Caco-2 (cell line): Measurements from ENCODE around the gene ENPP4. TPM values are rescaled to one million over a fixed set of nuclear protein-coding genes. Genes with fewer than 3 reads are reported as not detected.
A peak's percentile ranks its signal among the peaks of the same experiment; 100 is the strongest.
"Not testable (repeated sequence)": the region's sequence is repeated elsewhere in the genome, so short reads cannot be mapped to it uniquely, and the experiment has no call there.

ENCODE experiments used
- BruUV-seq: library from RNA; stranded (reverse); fragments of 400-500 nt; replicated peaks from 2 replicates; lab custom pipeline; 2021; lab: Mats Ljungman, UMichigan
- CTCF ChIA-PET: fragments of 300-600 bp; sonication (Branson Sonifier 250); formaldehyde crosslinking; loops from one replicate; lab custom pipeline; 2022; ENCODE audit warnings: antibody characterized with exemption; lab: Charles Lee
- POLR2A ChIA-PET: fragments of 300-600 bp; sonication (Branson Sonifier 250); formaldehyde crosslinking; loops from one replicate; lab custom pipeline; 2022; ENCODE audit warnings: antibody characterized with exemption; lab: Charles Lee
- DNase-seq, 2 experiments: peaks; one replicate each; pipeline versions ENCODE4 v3.0.0 to v3.0.0-alpha.2; 2020 to 2022
- H3K27me3 ChIP-seq: replicated peaks from 2 replicates; pipeline ENCODE4 v1.6.0; 2011; ENCODE audit warnings: low read length; ENCODE audit not compliant: control insufficient read depth, insufficient read depth
- H3K36me3 ChIP-seq: 2 replicates; pipeline ENCODE4 v1.5.1; 2011; ENCODE audit warnings: low read length; ENCODE audit not compliant: control insufficient read depth, insufficient read depth
- H3K4me1 ChIP-seq: fragments of 250-450 bp; sonication (Bioruptor Pico); 2 replicates; pipeline ENCODE4 v1.5.1; 2020; ENCODE audit warnings: mild to moderate bottlenecking
- H3K4me3 ChIP-seq: 2 replicates; pipeline ENCODE4 v1.5.1; 2011; ENCODE audit warnings: low read depth, mild to moderate bottlenecking, control low read depth, low read length
- H3K9me3 ChIP-seq: fragments of 250-450 bp; sonication (Bioruptor Pico); 2 replicates; pipeline ENCODE4 v1.5.1; 2020; ENCODE audit warnings: mild to moderate bottlenecking, moderate library complexity
- H3K27ac Mint-ChIP-seq: one replicate; pipeline ENCODE4 v1.8.0; 2022; ENCODE audit warnings: mixed read lengths; ENCODE audit not compliant: unreplicated experiment
- H3K27me3 Mint-ChIP-seq: one replicate; pipeline ENCODE4 v1.8.0; 2022; ENCODE audit warnings: mixed read lengths; ENCODE audit not compliant: insufficient read depth, unreplicated experiment
- H3K36me3 Mint-ChIP-seq: one replicate; pipeline ENCODE4 v1.8.0; 2022; ENCODE audit warnings: mild to moderate bottlenecking, mixed read lengths; ENCODE audit not compliant: insufficient read depth, unreplicated experiment
- H3K4me1 Mint-ChIP-seq: one replicate; pipeline ENCODE4 v1.8.0; 2022; ENCODE audit warnings: low read depth, mixed read lengths; ENCODE audit not compliant: unreplicated experiment
- H3K4me3 Mint-ChIP-seq: one replicate; pipeline ENCODE4 v1.8.0; 2022; ENCODE audit warnings: mild to moderate bottlenecking, moderate library complexity, mixed read lengths; ENCODE audit not compliant: unreplicated experiment
- H3K9me3 Mint-ChIP-seq: one replicate; pipeline ENCODE4 v1.8.0; 2022; ENCODE audit warnings: mixed read lengths; ENCODE audit not compliant: unreplicated experiment
- CTCF ChIP-seq, 2 experiments: fragments of 200-600 bp in 1 of 2; IDR thresholded peaks; 1 replicate in 1 of 2; 2 replicates in 1 of 2; pipeline versions ENCODE4 v1.5.1 to v1.8.0; 2011 to 2022; ENCODE audit warnings: antibody characterized with exemption in 1 of 2, control low read depth in 1 of 2, inconsistent platforms in 1 of 2, low read depth in 1 of 2, low read length in 1 of 2, mild to moderate bottlenecking in 1 of 2, moderate library complexity in 1 of 2; ENCODE audit not compliant: insufficient read depth in 1 of 2, severe bottlenecking in 1 of 2, unreplicated experiment in 1 of 2
- intact Hi-C: fragments of 100-400 bp; cut with micrococcal nuclease; formaldehyde crosslinking; loops from one replicate; pipeline ENCODE4 v1.10.0; 2022; ENCODE audit not compliant: unreplicated experiment
- total RNA-seq: library from RNA; stranded (reverse); gene quantifications from 2 replicates; pipeline ENCODE4 v1.2.3, GENCODE V29; 2022

Gene ENPP4
- total RNA-seq, 1 experiment from 2014 or later: 2.7 TPM

GRCh38 chr6:46128476-46128875 is 1.3 kb upstream of the ENPP4 start:
- Histone ChIP-seq H3K4me3 (no peak overlapping the region), H3K36me3 (no peaks in the 10 kb centered on the region), H3K9me3 (no peaks in the 10 kb centered on the region), H3K27me3 (no peaks in the 10 kb centered on the region; the same call in 1 of the 2 replicates), H3K4me1 (no peaks in the 10 kb centered on the region)
- POLR2A ChIA-PET: no interaction called here
- Mint-ChIP-seq H3K4me3 (no peak overlapping the region), H3K36me3 (no peaks in the 10 kb centered on the region), H3K27ac (no peak overlapping the region), H3K4me1 (no peaks in the 10 kb centered on the region), H3K9me3 (no peaks in the 10 kb centered on the region), H3K27me3 (peaks cover 4% of the 10 kb centered on the region)
- DNase-seq: no peak
- TF ChIP-seq CTCF (IDR thresholded peaks at IDR 0.05; ENCODE audit: insufficient read depth in 1 of 2, low read depth in 1 of 2, low read length in 1 of 2, severe bottlenecking in 1 of 2, unreplicated experiment in 1 of 2): no peak
- no TSS peak for BruUV-seq
- intact Hi-C loops: no loop called here
- CTCF ChIA-PET: no interaction called here

GRCh38 chr6:46129291-46129628 is 529 bp upstream of the ENPP4 start:
- intact Hi-C loops: loop anchor here (1.0 kb wide), 1 partner anchor 42 kb away; no protein-coding TSS in a partner anchor
- H3K4me3 Mint-ChIP-seq: peak overlapping the region; percentile 89
- no peaks in the 10 kb centered on the region for H3K9me3 Mint-ChIP-seq
- ChIA-PET CTCF (interaction anchor here (1.0 kb wide), 1 partner anchor 79 kb away, joined by 4 read pairs; no protein-coding TSS in a partner anchor), POLR2A (no interaction called here)
- Histone ChIP-seq H3K27me3 (no peaks in the 10 kb centered on the region; the same call in 1 of the 2 replicates), H3K4me1 (no peaks in the 10 kb centered on the region), H3K36me3 (no peaks in the 10 kb centered on the region), H3K4me3 (peak overlapping the region; percentile 61), H3K9me3 (no peaks in the 10 kb centered on the region)
- TF ChIP-seq CTCF (IDR thresholded peaks at IDR 0.05; ENCODE audit: insufficient read depth in 1 of 2, low read depth in 1 of 2, low read length in 1 of 2, severe bottlenecking in 1 of 2, unreplicated experiment in 1 of 2): no peak
- no peaks in the 10 kb centered on the region for H3K4me1 Mint-ChIP-seq
- H3K27me3 Mint-ChIP-seq: peaks cover 4% of the 10 kb centered on the region
- BruUV-seq: no TSS peak
- no peaks in the 10 kb centered on the region for H3K36me3 Mint-ChIP-seq
- peak overlapping the region; percentile 41 for H3K27ac Mint-ChIP-seq
- no peak for DNase-seq

GRCh38 chr6:46130666-46131065 is 877 bp downstream of the ENPP4 start:
- Mint-ChIP-seq H3K4me1 (no peaks in the 10 kb centered on the region), H3K27ac (no peak overlapping the region)

GRCh38 chr6:46131291-46131690 is 1.5 kb downstream of the ENPP4 start:
- BruUV-seq, H3K4me1 Mint-ChIP-seq, H3K36me3 Mint-ChIP-seq, H3K27me3 Mint-ChIP-seq, H3K4me1 ChIP-seq, H3K9me3 Mint-ChIP-seq, H3K27ac Mint-ChIP-seq, H3K36me3 ChIP-seq, H3K4me3 Mint-ChIP-seq, H3K4me3 ChIP-seq, DNase-seq, intact Hi-C loops, H3K9me3 ChIP-seq, CTCF ChIA-PET, POLR2A ChIA-PET, H3K27me3 ChIP-seq: not testable (repeated sequence)

More at GRCh38 chr6:46130666-46131065, 877 bp downstream of the ENPP4 start:
- CTCF ChIA-PET: no interaction called here
- no peaks in the 10 kb centered on the region for H3K9me3 Mint-ChIP-seq
- H3K9me3 ChIP-seq: no peaks in the 10 kb centered on the region
- H3K27me3 ChIP-seq: no peaks in the 10 kb centered on the region; the same call in 1 of the 2 replicates
- no peak for TF ChIP-seq CTCF (IDR thresholded peaks at IDR 0.05; ENCODE audit: insufficient read depth in 1 of 2, low read depth in 1 of 2, low read length in 1 of 2, severe bottlenecking in 1 of 2, unreplicated experiment in 1 of 2)
- no peaks in the 10 kb centered on the region for H3K36me3 ChIP-seq
- no peak for DNase-seq
- no peaks in the 10 kb centered on the region for H3K4me1 ChIP-seq
- H3K4me3 ChIP-seq: no peak overlapping the region
- no peaks in the 10 kb centered on the region for H3K36me3 Mint-ChIP-seq
- peaks cover 4% of the 10 kb centered on the region for H3K27me3 Mint-ChIP-seq
- H3K4me3 Mint-ChIP-seq: peak overlapping the region; percentile 89
- BruUV-seq: TSS peak; percentile 45
- intact Hi-C loops: no loop called here
- POLR2A ChIA-PET: no interaction called here
